IMR-90 (cell line): ENCODE results near the gene CADM1. TPM values are rescaled to one million over a fixed set of nuclear protein-coding genes. Genes with fewer than 3 reads are reported as not detected.

Experiments used
- ATAC-seq: fragments of 200-7000 bp; cut with Tn5 transposase; 2 replicates; pipeline ENCODE4 v1.9.1; 2020; ENCODE audit warnings: low read depth, mild to moderate bottlenecking, moderate library complexity
- BruUV-seq: library from RNA; stranded (reverse); fragments of 400-500 nt; replicated peaks from 2 replicates; lab custom pipeline; 2021; lab: Mats Ljungman, UMichigan
- CTCF ChIA-PET: fragments of 300-600 bp; formaldehyde crosslinking; extraction: SDS; loops from one replicate; lab custom pipeline; 2021; ENCODE audit warnings: antibody characterized with exemption; lab: Yijun Ruan, JAX
- POLR2A ChIA-PET: fragments of 300-600 bp; sonication (Branson Sonifier 250); formaldehyde crosslinking; loops from one replicate; lab custom pipeline; 2022; ENCODE audit warnings: antibody characterized with exemption; ENCODE audit not compliant: unreplicated experiment; lab: Charles Lee
- DNase-seq: peaks from one replicate; pipeline ENCODE4 v3.0.0; 2013
- H2AFZ ChIP-seq: replicated peaks from 2 replicates; pipeline ENCODE3; 2013; ENCODE audit warnings: low read length, mild to moderate bottlenecking; ENCODE audit not compliant: poor library complexity
- H2AK5ac ChIP-seq: 2 replicates; pipeline ENCODE4 v1.6.1; 2013; ENCODE audit warnings: low read depth, low read length, inconsistent platforms
- H2AK9ac ChIP-seq: replicated peaks from 2 replicates; pipeline ENCODE3; 2013; ENCODE audit warnings: mild to moderate bottlenecking, low read depth, low read length, moderate library complexity; ENCODE audit not compliant: poor library complexity
- H2BK120ac ChIP-seq: 2 replicates; pipeline ENCODE4 v1.6.1; 2013; ENCODE audit warnings: low read depth, low read length, inconsistent platforms
- H2BK15ac ChIP-seq: 3 replicates; pipeline ENCODE4 v1.6.1; 2013; ENCODE audit warnings: low read depth, low read length, inconsistent platforms
- H2BK20ac ChIP-seq: 2 replicates; pipeline ENCODE4 v1.6.1; 2013; ENCODE audit warnings: low read depth, mild to moderate bottlenecking, inconsistent platforms, low read length, moderate library complexity
- H2BK5ac ChIP-seq: 2 replicates; pipeline ENCODE4 v1.6.1; 2013; ENCODE audit warnings: mild to moderate bottlenecking, low read depth, low read length, inconsistent platforms; ENCODE audit not compliant: poor library complexity, severe bottlenecking
- H3K14ac ChIP-seq: replicated peaks from 2 replicates; pipeline ENCODE4 v1.6.1; 2013; ENCODE audit warnings: low read depth, low read length, inconsistent platforms
- H3K18ac ChIP-seq: 2 replicates; pipeline ENCODE4 v1.6.1; 2013; ENCODE audit warnings: low read depth, low read length, control low read depth
- H3K23ac ChIP-seq: 2 replicates; pipeline ENCODE4 v1.6.1; 2013; ENCODE audit warnings: low read depth, low read length, inconsistent platforms
- H3K27ac ChIP-seq: 2 replicates; pipeline ENCODE4 v1.5.1; 2013; ENCODE audit warnings: mild to moderate bottlenecking, control low read depth, low read length; ENCODE audit not compliant: insufficient read depth
- H3K27me3 ChIP-seq: 2 replicates; pipeline ENCODE4 v1.6.1; 2013; ENCODE audit warnings: low read length; ENCODE audit not compliant: control insufficient read depth, insufficient read depth
- H3K36me3 ChIP-seq: 2 replicates; pipeline ENCODE4 v1.6.1; 2013; ENCODE audit warnings: low read length, mixed read lengths; ENCODE audit not compliant: control insufficient read depth, insufficient read depth
- H3K4ac ChIP-seq: 2 replicates; pipeline ENCODE4 v1.6.1; 2013; ENCODE audit warnings: low read depth, low read length, inconsistent platforms
- H3K4me1 ChIP-seq: 2 replicates; pipeline ENCODE4 v1.6.1; 2013; ENCODE audit warnings: low read length, mixed read lengths; ENCODE audit not compliant: control insufficient read depth, insufficient read depth
- H3K4me2 ChIP-seq: 2 replicates; pipeline ENCODE4 v1.6.1; 2013; ENCODE audit warnings: low read depth, mild to moderate bottlenecking, control low read depth, low read length, moderate library complexity
- H3K4me3 ChIP-seq: 2 replicates; pipeline ENCODE4 v1.5.1; 2013; ENCODE audit warnings: low read depth, mild to moderate bottlenecking, control low read depth, low read length, moderate library complexity; ENCODE audit not compliant: insufficient read depth
- H3K56ac ChIP-seq: 2 replicates; pipeline ENCODE4 v1.6.1; 2013; ENCODE audit warnings: low read length, inconsistent platforms; ENCODE audit not compliant: insufficient read depth; ENCODE audit errors: extremely low read depth
- H3K79me1 ChIP-seq, 2 experiments: 2 replicates each; pipeline ENCODE4 v1.6.1; 2013; ENCODE audit warnings: low read length in 2 of 2, inconsistent platforms in 1 of 2, low read depth in 1 of 2
- H3K9ac ChIP-seq: 2 replicates; pipeline ENCODE4 v1.6.1; 2013; ENCODE audit warnings: low read depth, low read length, control low read depth
- H3K9me1 ChIP-seq: 2 replicates; pipeline ENCODE4 v1.6.1; 2013; ENCODE audit warnings: low read length, inconsistent platforms; ENCODE audit not compliant: insufficient read depth
- H3K9me3 ChIP-seq: 2 replicates; pipeline ENCODE4 v1.6.1; 2013; ENCODE audit warnings: low read length; ENCODE audit not compliant: control insufficient read depth, insufficient read depth
- H4K20me1 ChIP-seq: 2 replicates; pipeline ENCODE4 v1.6.1; 2013; ENCODE audit warnings: low read length, inconsistent platforms; ENCODE audit not compliant: insufficient read depth
- H4K5ac ChIP-seq: 2 replicates; pipeline ENCODE4 v1.6.1; 2013; ENCODE audit warnings: mild to moderate bottlenecking, low read depth, low read length, control low read depth
- H4K8ac ChIP-seq, 2 experiments: 2 replicates each; pipeline ENCODE4 v1.6.1; 2013; ENCODE audit warnings: low read depth in 2 of 2, low read length in 2 of 2, control low read depth in 1 of 2, inconsistent platforms in 1 of 2
- H4K91ac ChIP-seq: 2 replicates; pipeline ENCODE4 v1.6.1; 2013; ENCODE audit warnings: low read depth, low read length, inconsistent platforms; ENCODE audit not compliant: insufficient read depth
- BHLHE40 ChIP-seq: fragments of 150-350 bp; IDR thresholded peaks from 2 replicates; pipeline ENCODE4 v1.6.1; 2016; ENCODE audit warnings: mild to moderate bottlenecking, low read depth, low read length
- CEBPB ChIP-seq: IDR thresholded peaks from 2 replicates; pipeline ENCODE4 v1.6.1; 2012; ENCODE audit warnings: low read depth, low read length, improper control_type of control experiment
- CHD1 ChIP-seq: IDR thresholded peaks from 2 replicates; pipeline ENCODE4 v1.6.1; 2012; ENCODE audit warnings: low read depth, low read length, improper control_type of control experiment
- ELK1 ChIP-seq: fragments of 150-350 bp; IDR thresholded peaks from 2 replicates; pipeline ENCODE4 v1.6.1; 2016; ENCODE audit warnings: low read depth, mild to moderate bottlenecking, low read length, moderate library complexity, borderline replicate concordance
- MAFK ChIP-seq: IDR thresholded peaks from 2 replicates; pipeline ENCODE4 v1.6.1; 2012; ENCODE audit warnings: low read depth, low read length, improper control_type of control experiment
- MAZ ChIP-seq: IDR thresholded peaks from 2 replicates; pipeline ENCODE4 v1.6.1; 2012; ENCODE audit warnings: low read depth, mild to moderate bottlenecking, low read length, improper control_type of control experiment, moderate library complexity, borderline replicate concordance
- NFE2L2 ChIP-seq: fragments of 150-350 bp; IDR thresholded peaks from 2 replicates; pipeline ENCODE4 v1.6.1; 2016; ENCODE audit warnings: low read depth, mild to moderate bottlenecking, low read length
- RAD21 ChIP-seq: IDR thresholded peaks from 2 replicates; pipeline ENCODE4 v1.6.1; 2012; ENCODE audit warnings: low read length, improper control_type of control experiment
- RCOR1 ChIP-seq: IDR thresholded peaks from 2 replicates; pipeline ENCODE4 v1.6.1; 2012; ENCODE audit warnings: mild to moderate bottlenecking, low read length, improper control_type of control experiment; ENCODE audit not compliant: insufficient replicate concordance
- RFX5 ChIP-seq: IDR thresholded peaks from 2 replicates; pipeline ENCODE4 v1.8.0; 2012; ENCODE audit warnings: low read depth, mild to moderate bottlenecking, low read length, moderate library complexity
- SMC3 ChIP-seq: fragments of 150-350 bp; IDR thresholded peaks from 2 replicates; pipeline ENCODE4 v1.6.1; 2016; ENCODE audit warnings: low read depth, mild to moderate bottlenecking, antibody characterized with exemption, low read length, moderate library complexity
- WGBS, 2 experiments: methylation state at CpG; one replicate each; pipeline versions ENCODE4 v1.1.5 to v1.1.7; 2013; ENCODE audit warnings: missing lambda C conversion rate in 2 of 2; ENCODE audit not compliant: insufficient read length in 1 of 2; ENCODE audit errors: extremely low coverage in 2 of 2; 5-methylcytosine and 5-hydroxymethylcytosine counted together
- dilution Hi-C: fragments of 300-500 bp; cut with HindIII; formaldehyde crosslinking; loops from one replicate; pipeline ENCODE4 v1.14.3; 2018; ENCODE audit warnings: low sequenced_read_pairs; ENCODE audit not compliant: unreplicated experiment
- in situ Hi-C: fragments of 300-500 bp; cut with MboI; formaldehyde crosslinking; loops from 3 replicates; pipeline ENCODE4 v1.14.3; 2019; ENCODE audit warnings: low sequenced_read_pairs, inconsistent platforms, mixed read lengths
- intact Hi-C: fragments of 100-400 bp; cut with micrococcal nuclease; formaldehyde crosslinking; loops from 2 replicates; pipeline ENCODE4 v1.10.0; 2022
- polyA plus RNA-seq, 3 experiments: library from polyadenylated mRNA; depleted of rRNA; stranded (reverse); fragments of >200 nt; gene quantifications; 2 replicates each; pipeline ENCODE4 v1.2.3, GENCODE V29; 2012; ENCODE audit warnings: low replicate concordance in 1 of 3
- total RNA-seq: library from RNA; depleted of rRNA; stranded (reverse); fragments of >200 nt; gene quantifications from 2 replicates; pipeline ENCODE4 v1.2.3, GENCODE V29; 2012

The CADM1 gene
- total and polyA plus RNA-seq, 2 of the 4 experiments (the other 2 are of a cell fraction), result 28.8 to 77.1 TPM

- H3K4me1 ChIP-seq, result no peaks in the 10 kb centered on the region
- POLR2A ChIA-PET, result no interaction called here
- H2AK9ac ChIP-seq, result no peak overlapping the region
- intact Hi-C loops (no loop called here), in situ Hi-C loops (no loop called here), dilution Hi-C loops (no loop called here)
- no peak overlapping the region for H3K4me2 ChIP-seq
- no peaks in the 10 kb centered on the region for H3K36me3 ChIP-seq
- H4K20me1 ChIP-seq, result no peaks in the 10 kb centered on the region
- no peak overlapping the region for H3K9ac ChIP-seq
- WGBS, 2 experiments, result no CpG with 5 or more reads among the region's 1 CpG
- CTCF ChIA-PET, result no interaction called here
- H3K27ac ChIP-seq, result no peak overlapping the region
- H2AK5ac ChIP-seq, result no peak overlapping the region
- no peak for DNase-seq
- no peaks in the 10 kb centered on the region; the same call in 1 of the 2 replicates for H3K27me3 ChIP-seq
- no peak for ATAC-seq
- no peak overlapping the region for H2AFZ ChIP-seq
- H4K91ac ChIP-seq, result no peak overlapping the region
- no peak overlapping the region for H3K4me3 ChIP-seq
- H3K79me1 ChIP-seq, result no peaks in the 10 kb centered on the region
- no peak for TF ChIP-seq CHD1
- no peak for TF ChIP-seq NFE2L2
- TF ChIP-seq CEBPB, result no peak
- no peak for TF ChIP-seq RAD21
- TF ChIP-seq ELK1, result no peak
- TF ChIP-seq RCOR1, result no peak
- no peak for TF ChIP-seq BHLHE40
- no peak for TF ChIP-seq MAFK
- no peak for TF ChIP-seq SMC3
- TF ChIP-seq RFX5, result no peak
- no peak for TF ChIP-seq MAZ
- no TSS peak for BruUV-seq
- H3K9me3 ChIP-seq, result no peaks in the 10 kb centered on the region
- H2BK20ac ChIP-seq, result no peak overlapping the region
- H3K9me1 ChIP-seq, result no peaks in the 10 kb centered on the region
- H4K8ac ChIP-seq, result no peak overlapping the region
- H3K18ac ChIP-seq, result no peak overlapping the region
- H2BK120ac ChIP-seq, result no peak overlapping the region
- H3K23ac ChIP-seq, result no peak overlapping the region
- H3K56ac ChIP-seq, result no peak overlapping the region
- H2BK5ac ChIP-seq, result no peak overlapping the region
- H3K4ac ChIP-seq, result no peak overlapping the region
- no peak overlapping the region for H4K5ac ChIP-seq
- H2BK15ac ChIP-seq, result no peak overlapping the region
- no peak overlapping the region for H3K14ac ChIP-seq
Measured at GRCh38 chr11:115151010-115151409, 353.2 kb downstream of the CADM1 start.
